Psoas muscle (tissue), 8 donors: ENCODE measurements around the gene SLC26A9. TPM values are rescaled to one million over a fixed set of nuclear protein-coding genes. Genes with fewer than 3 reads are reported as not detected.

Experiments used
- ATAC-seq, 4 donors: fragments of 200-7000 bp; cut with Tn5 transposase; one replicate each; pipeline ENCODE4 v1.9.1; 2020; ENCODE audit warnings: moderate library complexity in 3 of 4, mild to moderate bottlenecking in 2 of 4
- DNase-seq, 2 donors: peaks; one replicate each; pipeline ENCODE4 v3.0.0-alpha.2; 2020
- H3K27ac ChIP-seq: fragments of 200-600 bp; one replicate; pipeline ENCODE4 v1.8.0; 2022
- H3K27me3 ChIP-seq, 3 donors: fragments of 200-600 bp in 1 of 3; one replicate each; pipeline versions ENCODE4 v1.6.1 to v1.8.0; 2013 to 2022; ENCODE audit warnings: low read length in 2 of 3, mild to moderate bottlenecking in 2 of 3, moderate library complexity in 1 of 3; ENCODE audit not compliant: insufficient read depth in 3 of 3
- H3K36me3 ChIP-seq, 2 donors: fragments of 200-600 bp in 1 of 2; one replicate each; pipeline versions ENCODE4 v1.6.1 to v1.8.0; 2013 to 2022; ENCODE audit warnings: low read depth in 1 of 2, mild to moderate bottlenecking in 1 of 2, moderate library complexity in 1 of 2; ENCODE audit not compliant: insufficient read depth in 1 of 2
- H3K4me1 ChIP-seq: fragments of 200-600 bp; one replicate; pipeline ENCODE4 v1.8.0; 2022
- H3K4me3 ChIP-seq: fragments of 200-600 bp; one replicate; pipeline ENCODE4 v1.8.0; 2022; ENCODE audit warnings: mild to moderate bottlenecking
- H3K9me3 ChIP-seq: fragments of 200-600 bp; one replicate; pipeline ENCODE4 v1.8.0; 2022
- CTCF ChIP-seq: fragments of 200-600 bp; IDR thresholded peaks from one replicate; pipeline ENCODE4 v1.8.0; 2022; ENCODE audit warnings: antibody characterized with exemption
- WGBS, 3 donors: extraction: QIAGEN DNeasy Blood & Tissue Kit; methylation state at CpG; one replicate each; pipeline versions ENCODE4 v1.1.6 to v1.1.7; 2013; 5-methylcytosine and 5-hydroxymethylcytosine counted together
- intact Hi-C, 2 donors: fragments of 100-400 bp; cut with DNase I; formaldehyde crosslinking; loops; one replicate each; pipeline versions ENCODE4 v1.11.0 to v1.14.2; 2022
- polyA plus RNA-seq, 3 donors: library from polyadenylated mRNA; stranded (reverse); fragments of 200-250 nt; gene quantifications; one replicate each; pipeline ENCODE4 v1.2.3, GENCODE V29; 2013
- total RNA-seq, 4 donors: library from RNA; stranded (reverse); fragmentation: NEBNext Ultra II Directional in 2 of 4; extraction: Animal tissue kit (Norgen Biotek cat#: 25700) in 2 of 4; gene quantifications; one replicate each; pipeline versions ENCODE4 v1.2.1 to v1.2.4, GENCODE V29; 2021 to 2023
- donor health status: healthy with polysubstance abuse.
- donor health status: DM: no; HTN: no; CAD: no; lungs with moderate emphysema.
- donor health status: Bipolar disorder and iron deficiency.
- donor health status: healthy.
- donor health status: DM: yes; HTN: yes; CAD: no.
- donor health status: DM: no; HTN: no; CAD: no.
- donor health status: DM: no; HTN: no; CAD: no.
- donor health status: DM: yes; HTN: yes; CAD: no.

The SLC26A9 gene
- total and polyA plus RNA-seq, 7 donors, result 0.15 to 5.5 (median 0.42) TPM

GRCh38 chr1:205936846-205937586 lies 6.2 kb downstream of the SLC26A9 start:
- peaks cover 3% of the 10 kb centered on the region for H3K4me1 ChIP-seq
- no peaks in the 10 kb centered on the region for H3K9me3 ChIP-seq
- ATAC-seq, result no peak
- DNase-seq, result no peak
- TF ChIP-seq CTCF, result no peak
- intact Hi-C loops, result no loop called here
- no peak overlapping the region for H3K27ac ChIP-seq
- H3K36me3 ChIP-seq, result no peaks in the 10 kb centered on the region
- 83 to 90% (median 83%) methylated on average over 7 of the region's 7 CpGs for WGBS, 3 donors
- no peaks in the 10 kb centered on the region for H3K27me3 ChIP-seq
- H3K4me3 ChIP-seq, result no peak overlapping the region

GRCh38 chr1:205936311-205936710 lies 6.9 kb downstream of the SLC26A9 start:
- intact Hi-C loops, result no loop called here
- H3K36me3 ChIP-seq, result no peaks in the 10 kb centered on the region
- H3K4me1 ChIP-seq, result peaks cover 3% of the 10 kb centered on the region
- no peak overlapping the region for H3K27ac ChIP-seq
- H3K9me3 ChIP-seq, result no peaks in the 10 kb centered on the region
- TF ChIP-seq CTCF, result no peak
- 75 to 81% (median 79%) methylated on average over 6 of the region's 6 CpGs for WGBS, 3 donors
- no peak for ATAC-seq
- no peaks in the 10 kb centered on the region for H3K27me3 ChIP-seq
- no peak for DNase-seq
- H3K4me3 ChIP-seq, result no peak overlapping the region

- peaks cover 0 to under 1% (median 0%) of the 10 kb centered on the region in 3 donors for H3K27me3 ChIP-seq
- H3K27ac ChIP-seq, result no peak overlapping the region
- no peak for TF ChIP-seq CTCF
- no peaks in the 10 kb centered on the region for H3K9me3 ChIP-seq
- DNase-seq (no peak), ATAC-seq (no peak)
- 84 to 87% (median 86%) methylated on average over 8 of the region's 8 CpGs for WGBS, 3 donors
- peaks cover 3% of the 10 kb centered on the region for H3K4me1 ChIP-seq
- no peak overlapping the region for H3K4me3 ChIP-seq
- no peaks in the 10 kb centered on the region for H3K36me3 ChIP-seq
- intact Hi-C loops, result no loop called here
Observed at GRCh38 chr1:205935869-205936268, 7.4 kb downstream of the SLC26A9 start.

- Histone ChIP-seq H3K9me3 (no peaks in the 10 kb centered on the region), H3K27me3 (peaks cover 0 to 5% (median 0%) of the 10 kb centered on the region in 3 donors), H3K4me3 (no peak overlapping the region), H3K4me1 (peaks cover 3% of the 10 kb centered on the region), H3K27ac (no peak overlapping the region), H3K36me3 (no peaks in the 10 kb centered on the region)
- no peak for TF ChIP-seq CTCF
- no peak for ATAC-seq
- whole genome bisulfite sequencing, 3 donors, result 87 to 95% (median 91%) methylated on average over 7 of the region's 7 CpGs
- intact Hi-C loops, result no loop called here
- DNase-seq, result no peak
Observed at GRCh38 chr1:205934788-205935187, 8.5 kb downstream of the SLC26A9 start.
